ENCODE results near the gene ZNRF3. TPM values are rescaled to one million over a fixed set of nuclear protein-coding genes. Genes with fewer than 3 reads are reported as not detected.
A peak's percentile ranks its signal among the peaks of the same experiment; 100 is the strongest.

ZNRF3 gene
- total and polyA plus RNA-seq, 7 donors: 0.23 to 13.6 (median 8.9) TPM

GRCh38 chr22:28894334-28894733 is 11.0 kb downstream of the ZNRF3 start:
- no peak for DNase-seq
- TF ChIP-seq POLR2A (IDR thresholded peaks at IDR 0.05): no peak
- TF ChIP-seq EP300 (IDR thresholded peaks at IDR 0.05): no peak
- Histone ChIP-seq H3K4me1 (peaks cover 0 to 38% (median 14%) of the 10 kb centered on the region in 4 donors), H3K4me3 (no peak overlapping the region), H3K36me3 (no peaks in the 10 kb centered on the region), H3K9me3 (no peaks in the 10 kb centered on the region), H3K27me3 (no peaks in the 10 kb centered on the region), H3K27ac (no peak overlapping the region)
- intact Hi-C loops (cut with DNase I): no loop called here
- whole genome bisulfite sequencing, 2 donors: 18 to 38% methylated on average over 8 of the region's 8 CpGs

GRCh38 chr22:28894807-28895206 is 11.4 kb downstream of the ZNRF3 start:
- Histone ChIP-seq H3K27me3 (no peaks in the 10 kb centered on the region), H3K4me3 (no peak overlapping the region), H3K27ac (no peak overlapping the region), H3K4me1 (peaks cover 0 to 40% (median 15%) of the 10 kb centered on the region in 4 donors), H3K36me3 (no peaks in the 10 kb centered on the region), H3K9me3 (no peaks in the 10 kb centered on the region)
- peak; percentile 9 for DNase-seq
- intact Hi-C loops (cut with DNase I): no loop called here
- TF ChIP-seq EP300 (IDR thresholded peaks at IDR 0.05) (no peak), POLR2A (IDR thresholded peaks at IDR 0.05) (no peak), CTCF (IDR thresholded peaks at IDR 0.05) (no peak), POLR2AphosphoS5 (IDR thresholded peaks at IDR 0.05) (no peak)
- 65 to 93% methylated on average over 3 of the region's 3 CpGs for WGBS, 2 donors

GRCh38 chr22:28896611-28897010 is 13.2 kb downstream of the ZNRF3 start:
- DNase-seq: no peak
- H3K27ac ChIP-seq: no peak overlapping the region
- intact Hi-C loops (cut with DNase I): no loop called here
- no peaks in the 10 kb centered on the region for H3K27me3 ChIP-seq
- H3K4me1 ChIP-seq: peaks cover 0 to 46% (median 18%) of the 10 kb centered on the region in 4 donors
- no peaks in the 10 kb centered on the region for H3K9me3 ChIP-seq
- 87 to 88% methylated on average over 2 of the region's 2 CpGs for WGBS, 2 donors
- no peaks in the 10 kb centered on the region for H3K36me3 ChIP-seq
- TF ChIP-seq POLR2AphosphoS5 (IDR thresholded peaks at IDR 0.05) (no peak), CTCF (IDR thresholded peaks at IDR 0.05) (no peak), EP300 (IDR thresholded peaks at IDR 0.05) (no peak)
- no peak overlapping the region for H3K4me3 ChIP-seq

- Histone ChIP-seq H3K4me3 (no peak overlapping the region), H3K4me1 (peaks cover 0 to 46% (median 14%) of the 10 kb centered on the region in 4 donors), H3K27me3 (no peaks in the 10 kb centered on the region), H3K27ac (peak overlapping the region in 2 of 4 donors; percentile 11 to 19), H3K9me3 (no peaks in the 10 kb centered on the region), H3K36me3 (no peaks in the 10 kb centered on the region)
- peak; percentile 2 for DNase-seq
- TF ChIP-seq POLR2AphosphoS5 (IDR thresholded peaks at IDR 0.05) (no peak), CTCF (IDR thresholded peaks at IDR 0.05) (no peak), POLR2A (IDR thresholded peaks at IDR 0.05) (no peak), EP300 (IDR thresholded peaks at IDR 0.05) (no peak)
- WGBS, 2 donors: 87 to 92% methylated on average over 4 of the region's 4 CpGs
- intact Hi-C loops (cut with DNase I): no loop called here
These were observed 14.9 kb downstream of the ZNRF3 start for GRCh38 chr22:28898233-28898629.

GRCh38 chr22:28899199-28899853 is 16.0 kb downstream of the ZNRF3 start:
- no peaks in the 10 kb centered on the region for H3K27me3 ChIP-seq
- peak overlapping the region in 2 of 4 donors; percentile 11 to 19 for H3K27ac ChIP-seq
- peaks cover 0 to 56% (median 25%) of the 10 kb centered on the region in 4 donors for H3K4me1 ChIP-seq
- H3K36me3 ChIP-seq: no peaks in the 10 kb centered on the region
- H3K4me3 ChIP-seq: no peak overlapping the region
- DNase-seq: peak; percentile 46
- TF ChIP-seq EP300 (IDR thresholded peaks at IDR 0.05) (no peak), CTCF (IDR thresholded peaks at IDR 0.05) (no peak), POLR2AphosphoS5 (IDR thresholded peaks at IDR 0.05) (no peak), POLR2A (IDR thresholded peaks at IDR 0.05) (no peak)
- WGBS, 2 donors: 57 to 66% methylated on average over 9 of the region's 9 CpGs
- intact Hi-C loops (cut with DNase I): no loop called here
- H3K9me3 ChIP-seq: no peaks in the 10 kb centered on the region
